ENCODE results near the gene ADAM19.

DNA sequence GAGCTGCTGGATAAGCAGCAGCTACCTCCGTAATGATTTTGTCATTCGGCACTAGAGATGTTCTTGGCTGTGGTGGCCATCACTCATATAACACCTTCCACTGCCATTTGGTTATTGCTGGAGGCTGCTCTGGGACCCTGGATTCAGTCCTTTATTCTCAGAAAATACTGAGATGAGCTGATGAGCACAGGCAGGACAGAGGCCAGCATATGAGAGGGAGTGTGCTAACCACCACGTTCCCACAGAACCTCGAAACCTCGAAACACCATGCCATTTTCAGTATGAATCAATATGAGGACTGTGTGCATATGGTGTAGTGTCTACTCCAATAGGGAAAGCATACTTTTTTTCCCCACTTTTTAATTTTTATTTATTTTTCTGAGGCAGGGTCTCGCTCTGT, 56.6 kb downstream of the ADAM19 start:
- TF ChIP-seq CTCF (IDR thresholded peaks at IDR 0.05) (no peak), POLR2A (IDR thresholded peaks at IDR 0.05) (no peak)
